ENCODE data around the gene KCTD3. TPM values are rescaled to one million over a fixed set of nuclear protein-coding genes. Genes with fewer than 3 reads are reported as not detected.

KCTD3 gene
- total RNA-seq, 4 donors from 2014 or later: 41.8 to 84.5 (median 49.1) TPM

DNA sequence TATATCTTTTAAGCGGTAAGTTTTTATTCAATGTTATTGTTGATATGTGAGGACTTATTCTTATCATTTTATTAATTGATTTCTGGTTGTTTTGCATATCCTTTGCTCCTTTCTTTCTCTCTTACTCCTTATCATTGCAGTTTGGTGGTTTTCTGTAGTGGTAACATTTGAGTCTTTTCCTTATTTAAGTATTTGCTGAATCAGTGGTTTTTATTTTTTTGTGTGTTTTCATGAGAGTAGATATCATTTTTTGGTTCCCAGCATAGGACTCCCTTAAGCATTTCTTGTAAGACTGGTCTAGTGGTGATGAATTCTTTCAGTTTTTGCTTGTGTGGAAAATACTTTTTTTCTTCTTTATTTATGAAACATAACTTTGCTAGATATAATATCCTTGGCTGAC lies 12.2 kb upstream of the KCTD3 start:
- ATAC-seq (ENCODE audit: low FRiP score) (no peak), DNase-seq (ENCODE audit: low spot score) (no peak)
- TF ChIP-seq, protein P1, sequence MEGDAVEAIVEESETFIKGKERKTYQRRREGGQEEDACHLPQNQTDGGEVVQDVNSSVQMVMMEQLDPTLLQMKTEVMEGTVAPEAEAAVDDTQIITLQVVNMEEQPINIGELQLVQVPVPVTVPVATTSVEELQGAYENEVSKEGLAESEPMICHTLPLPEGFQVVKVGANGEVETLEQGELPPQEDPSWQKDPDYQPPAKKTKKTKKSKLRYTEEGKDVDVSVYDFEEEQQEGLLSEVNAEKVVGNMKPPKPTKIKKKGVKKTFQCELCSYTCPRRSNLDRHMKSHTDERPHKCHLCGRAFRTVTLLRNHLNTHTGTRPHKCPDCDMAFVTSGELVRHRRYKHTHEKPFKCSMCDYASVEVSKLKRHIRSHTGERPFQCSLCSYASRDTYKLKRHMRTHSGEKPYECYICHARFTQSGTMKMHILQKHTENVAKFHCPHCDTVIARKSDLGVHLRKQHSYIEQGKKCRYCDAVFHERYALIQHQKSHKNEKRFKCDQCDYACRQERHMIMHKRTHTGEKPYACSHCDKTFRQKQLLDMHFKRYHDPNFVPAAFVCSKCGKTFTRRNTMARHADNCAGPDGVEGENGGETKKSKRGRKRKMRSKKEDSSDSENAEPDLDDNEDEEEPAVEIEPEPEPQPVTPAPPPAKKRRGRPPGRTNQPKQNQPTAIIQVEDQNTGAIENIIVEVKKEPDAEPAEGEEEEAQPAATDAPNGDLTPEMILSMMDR (IDR thresholded peaks at IDR 0.05): no peak

DNA sequence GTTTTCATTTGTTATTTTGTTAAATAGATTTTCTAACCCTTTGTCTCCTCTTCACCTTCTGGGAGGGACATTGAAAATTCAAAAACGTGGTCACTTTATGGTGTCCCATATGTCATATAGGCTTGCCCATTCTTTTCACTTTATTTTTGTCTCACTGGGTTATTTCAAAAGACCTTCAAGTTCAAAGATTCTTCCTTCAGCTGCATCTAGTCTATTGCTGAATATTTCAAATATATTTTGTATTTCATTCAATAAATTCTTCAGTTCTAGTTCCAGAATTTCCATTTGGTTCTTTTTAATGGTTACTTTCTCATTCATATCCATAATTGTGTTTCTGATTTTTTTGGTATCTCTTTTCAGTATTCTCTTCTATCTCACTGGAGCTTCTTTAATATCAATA lies 11.6 kb upstream of the KCTD3 start:
- ATAC-seq (ENCODE audit: low FRiP score): no peak
- no peak for DNase-seq (ENCODE audit: low spot score)
- TF ChIP-seq, protein P1 (IDR thresholded peaks at IDR 0.05): no peak

DNA sequence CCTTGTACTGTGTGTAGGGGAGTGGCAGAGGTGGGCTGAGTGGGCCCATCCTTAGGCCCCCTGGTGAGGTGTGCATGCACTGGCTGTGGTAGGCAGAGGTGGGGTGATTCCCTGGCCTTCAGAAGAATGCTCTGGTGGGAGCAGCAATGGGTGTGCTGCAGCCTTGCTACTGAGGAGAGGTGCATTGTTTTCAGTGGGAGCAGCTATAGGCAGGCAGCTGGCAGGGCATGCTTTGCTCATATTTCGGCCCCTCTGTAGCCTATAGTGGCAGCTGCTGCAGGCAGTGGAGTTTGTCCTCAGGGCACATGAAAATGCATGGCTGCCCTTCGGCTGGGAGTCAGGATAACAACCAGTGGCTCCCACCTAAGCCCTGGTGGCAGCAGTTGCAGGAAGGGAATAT lies 10.1 kb upstream of the KCTD3 start:
- DNase-seq (ENCODE audit: low spot score) (no peak), ATAC-seq (ENCODE audit: low FRiP score) (no peak)
- TF ChIP-seq, protein P1 (IDR thresholded peaks at IDR 0.05): no peak

DNA sequence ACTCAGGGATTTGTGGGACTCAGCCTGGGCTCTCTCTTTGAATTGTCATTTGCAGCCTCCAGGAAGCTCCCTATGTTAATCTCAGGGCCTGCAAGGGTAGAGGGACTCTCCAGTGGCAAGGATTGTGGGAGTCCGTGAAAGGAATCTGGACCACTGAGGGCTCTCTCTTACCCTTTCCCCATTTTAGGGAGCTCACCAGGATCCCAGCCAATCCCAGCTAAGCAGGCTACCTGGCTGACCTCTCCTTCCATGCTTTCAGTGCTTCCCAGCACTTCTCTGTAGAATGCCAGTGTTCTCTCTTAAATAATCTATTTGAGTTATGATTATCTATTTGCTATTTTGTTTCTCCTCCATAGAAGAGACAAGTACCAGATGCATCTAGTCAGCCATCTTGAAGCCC lies 9.6 kb upstream of the KCTD3 start:
- ATAC-seq (ENCODE audit: low FRiP score): no peak
- TF ChIP-seq, protein P1 (IDR thresholded peaks at IDR 0.05): no peak
- DNase-seq (ENCODE audit: low spot score): no peak

DNA sequence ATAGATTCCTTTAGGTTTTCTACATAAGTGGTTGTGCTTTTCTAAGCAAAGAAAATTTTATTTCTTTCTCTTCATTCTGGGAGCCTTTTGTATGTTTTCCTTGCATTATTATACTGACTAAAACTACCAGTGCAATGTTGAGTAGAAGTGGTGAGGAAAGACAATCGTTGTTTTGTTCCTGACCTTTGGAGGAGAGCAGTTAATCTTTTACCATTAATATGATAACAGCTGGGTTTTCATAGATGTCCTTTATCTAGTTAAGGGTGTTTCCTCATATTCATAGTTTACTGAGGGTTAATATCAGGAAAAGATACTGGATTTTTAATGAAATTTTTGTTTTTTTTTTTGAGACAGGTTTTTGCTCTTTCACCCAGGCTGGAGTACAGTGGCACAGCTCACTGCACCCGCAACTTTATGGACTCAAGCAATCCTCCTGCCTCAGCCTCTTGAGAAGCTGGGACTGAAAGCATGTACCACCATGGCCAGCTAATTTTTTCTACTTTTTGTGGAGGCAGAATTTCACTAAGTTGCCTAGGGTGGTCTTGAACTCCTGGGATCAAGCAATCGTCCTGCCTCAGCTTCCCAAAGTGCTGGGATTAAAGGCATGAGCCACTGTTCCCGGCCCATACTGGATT lies 9.0 kb upstream of the KCTD3 start:
- TF ChIP-seq, protein P1 (IDR thresholded peaks at IDR 0.05): no peak
- DNase-seq (ENCODE audit: low spot score): no peak
- ATAC-seq (ENCODE audit: low FRiP score): no peak

DNA sequence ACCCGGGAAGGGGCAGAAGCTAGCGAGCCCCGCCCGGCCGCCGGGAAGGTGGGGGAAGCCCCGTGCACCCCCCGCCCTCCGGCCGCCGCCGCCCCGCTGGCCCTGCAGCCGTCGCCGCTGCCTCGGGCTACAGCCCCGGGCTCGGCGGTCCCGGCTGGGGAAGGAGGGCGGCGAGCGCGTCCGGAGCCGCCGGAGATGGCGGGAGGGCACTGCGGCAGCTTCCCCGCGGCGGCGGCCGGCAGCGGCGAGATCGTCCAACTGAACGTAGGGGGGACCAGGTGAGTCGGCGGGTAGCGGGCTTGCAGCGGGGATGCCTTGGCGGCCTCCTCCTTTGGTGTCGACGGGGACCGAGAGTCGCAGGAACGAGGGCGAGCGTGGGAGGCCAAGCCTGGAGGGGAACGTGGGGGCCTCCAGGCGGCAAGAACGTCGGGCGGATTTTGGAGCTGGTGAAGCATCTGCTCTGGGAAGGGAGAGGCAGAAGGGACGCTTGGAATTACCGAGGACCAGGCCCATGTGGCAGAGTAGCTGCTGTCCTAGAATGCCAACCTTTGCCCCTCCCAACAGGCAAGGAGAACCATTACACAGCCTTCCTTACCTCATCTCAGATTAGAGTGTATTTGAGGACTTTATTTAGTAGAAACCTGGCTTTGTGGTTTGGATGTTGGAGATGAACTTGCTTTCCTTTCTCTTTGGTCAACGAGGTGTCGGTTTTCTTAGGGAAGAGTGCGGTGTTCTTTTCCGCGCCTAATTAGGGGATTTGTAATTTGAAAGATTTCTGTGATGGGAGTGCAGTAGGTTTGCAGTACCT lies 591 bp downstream of the KCTD3 start:
- peak; percentile 61 for ATAC-seq (ENCODE audit: low FRiP score)
- DNase-seq (ENCODE audit: low spot score): no peak
- TF ChIP-seq, protein P1 (IDR thresholded peaks at IDR 0.05): no peak

DNA sequence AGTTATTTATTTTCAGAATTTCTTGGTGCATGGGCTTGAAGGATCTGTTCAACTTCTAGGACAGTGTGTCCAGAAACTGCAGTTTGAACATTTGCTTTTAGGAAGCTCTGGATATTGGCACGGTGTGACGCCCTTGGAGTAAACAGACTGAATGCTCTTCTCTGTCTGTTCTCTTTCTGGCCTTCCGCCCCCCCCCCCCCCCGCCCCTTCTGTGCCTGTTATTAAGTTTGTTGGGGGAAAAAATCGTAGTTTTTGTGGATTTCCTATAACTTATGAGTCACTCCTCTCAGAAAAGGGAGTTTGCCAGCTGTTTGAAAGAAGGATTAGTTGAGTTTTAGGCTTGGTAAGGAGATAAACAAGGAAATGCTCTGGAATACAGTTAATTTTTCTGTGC lies 1.2 kb downstream of the KCTD3 start:
- no peak for ATAC-seq (ENCODE audit: low FRiP score)
- no peak for DNase-seq (ENCODE audit: low spot score)
- TF ChIP-seq, protein P1 (IDR thresholded peaks at IDR 0.05): no peak
